ENCODE data around the gene CRABP2. TPM values are rescaled to one million over a fixed set of nuclear protein-coding genes. Genes with fewer than 3 reads are reported as not detected.

The CRABP2 gene
- total RNA-seq, 1 experiment from 2014 or later: 1.9 TPM

DNA sequence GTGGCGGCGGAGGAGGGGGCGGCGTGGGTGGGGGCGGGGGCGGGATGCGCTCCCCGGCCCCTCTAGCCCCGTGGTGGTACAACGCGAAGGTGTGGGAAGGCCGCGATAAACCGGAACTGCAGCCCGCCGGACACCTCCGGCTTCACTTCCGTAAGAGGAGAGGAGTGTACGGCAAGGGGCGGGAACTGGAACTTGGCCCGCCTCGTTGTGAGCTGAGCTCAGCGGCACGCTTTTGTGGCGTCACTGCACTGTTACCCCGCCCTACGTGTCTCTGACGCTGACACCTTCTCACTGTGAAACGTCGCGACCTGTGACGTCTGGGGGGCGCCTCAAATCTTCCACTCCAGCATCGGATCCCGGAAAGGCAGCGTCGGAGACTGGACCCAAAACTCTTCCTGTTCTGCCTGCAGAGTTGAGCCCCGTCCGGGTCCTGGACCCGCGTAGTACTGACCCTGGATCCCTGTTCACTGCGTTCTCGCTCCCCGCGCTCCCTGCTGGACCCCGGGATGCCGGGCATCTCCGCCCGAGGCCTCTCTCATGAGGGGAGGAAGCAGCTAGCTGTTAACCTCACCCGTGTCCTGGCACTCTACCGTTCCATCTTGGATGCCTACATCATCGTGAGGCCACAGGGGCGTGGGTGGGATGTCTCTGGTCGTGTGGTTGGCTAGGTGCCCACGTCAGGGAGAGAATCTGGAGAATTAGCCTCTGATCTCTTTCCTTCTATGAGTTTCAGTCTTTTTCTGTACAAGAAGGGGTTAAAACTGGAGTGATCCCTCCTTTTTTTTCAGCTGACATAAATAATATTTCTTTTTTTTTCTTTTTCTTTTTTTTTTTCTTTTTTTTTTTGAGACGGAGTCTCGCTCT is 23.4 kb upstream of the CRABP2 start, which contains the start of gene ISG20L2:
Gene ISG20L2, minus strand, starts transcription at position 168 of the 864 bp plus-strand sequence. CDS start 1,114 bp downstream, outside the sequence.
- intact Hi-C loops (cut with micrococcal nuclease): no loop called here
- H3K27me3 Mint-ChIP-seq (ENCODE audit: insufficient read depth, unreplicated experiment): no peaks in the 10 kb centered on the region
- DNase-seq (ENCODE audit: unreplicated experiment): peak; percentile 98
- TF ChIP-seq, protein P1, sequence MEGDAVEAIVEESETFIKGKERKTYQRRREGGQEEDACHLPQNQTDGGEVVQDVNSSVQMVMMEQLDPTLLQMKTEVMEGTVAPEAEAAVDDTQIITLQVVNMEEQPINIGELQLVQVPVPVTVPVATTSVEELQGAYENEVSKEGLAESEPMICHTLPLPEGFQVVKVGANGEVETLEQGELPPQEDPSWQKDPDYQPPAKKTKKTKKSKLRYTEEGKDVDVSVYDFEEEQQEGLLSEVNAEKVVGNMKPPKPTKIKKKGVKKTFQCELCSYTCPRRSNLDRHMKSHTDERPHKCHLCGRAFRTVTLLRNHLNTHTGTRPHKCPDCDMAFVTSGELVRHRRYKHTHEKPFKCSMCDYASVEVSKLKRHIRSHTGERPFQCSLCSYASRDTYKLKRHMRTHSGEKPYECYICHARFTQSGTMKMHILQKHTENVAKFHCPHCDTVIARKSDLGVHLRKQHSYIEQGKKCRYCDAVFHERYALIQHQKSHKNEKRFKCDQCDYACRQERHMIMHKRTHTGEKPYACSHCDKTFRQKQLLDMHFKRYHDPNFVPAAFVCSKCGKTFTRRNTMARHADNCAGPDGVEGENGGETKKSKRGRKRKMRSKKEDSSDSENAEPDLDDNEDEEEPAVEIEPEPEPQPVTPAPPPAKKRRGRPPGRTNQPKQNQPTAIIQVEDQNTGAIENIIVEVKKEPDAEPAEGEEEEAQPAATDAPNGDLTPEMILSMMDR (IDR thresholded peaks at IDR 0.05; ENCODE audit: unreplicated experiment): no peak
- ChIA-PET CTCF (interaction anchor here (0.6 to 39.7 kb wide), 11 partner anchors 15 to 199 kb away, joined by 3 to 2415 read pairs (median 44); partner anchors contain the start of genes CRABP2, HDGF, MRPL24 and NES), POLR2A (interaction anchor here (0.6 to 8.9 kb wide), 31 partner anchors 7 to 1833 kb away, joined by 3 to 231 read pairs (median 5); partner anchors contain the start of genes HDGF, MRPL24, NAXE and PRCC)
- H3K9me3 Mint-ChIP-seq (ENCODE audit: unreplicated experiment): no peaks in the 10 kb centered on the region
- peaks cover 27% of the 10 kb centered on the region for H3K4me1 Mint-ChIP-seq (ENCODE audit: insufficient read depth, unreplicated experiment)
- no peak within 1 kb of the TSS for H3K27ac Mint-ChIP-seq (ENCODE audit: low read depth, unreplicated experiment)
- TSS peak; percentile 59 for BruUV-seq (replicated peaks)
- no peak within 1 kb of the TSS for H3K4me3 Mint-ChIP-seq (ENCODE audit: unreplicated experiment)
- peaks cover 16% of the 10 kb centered on the region for H3K36me3 Mint-ChIP-seq (ENCODE audit: insufficient read depth, unreplicated experiment)

DNA sequence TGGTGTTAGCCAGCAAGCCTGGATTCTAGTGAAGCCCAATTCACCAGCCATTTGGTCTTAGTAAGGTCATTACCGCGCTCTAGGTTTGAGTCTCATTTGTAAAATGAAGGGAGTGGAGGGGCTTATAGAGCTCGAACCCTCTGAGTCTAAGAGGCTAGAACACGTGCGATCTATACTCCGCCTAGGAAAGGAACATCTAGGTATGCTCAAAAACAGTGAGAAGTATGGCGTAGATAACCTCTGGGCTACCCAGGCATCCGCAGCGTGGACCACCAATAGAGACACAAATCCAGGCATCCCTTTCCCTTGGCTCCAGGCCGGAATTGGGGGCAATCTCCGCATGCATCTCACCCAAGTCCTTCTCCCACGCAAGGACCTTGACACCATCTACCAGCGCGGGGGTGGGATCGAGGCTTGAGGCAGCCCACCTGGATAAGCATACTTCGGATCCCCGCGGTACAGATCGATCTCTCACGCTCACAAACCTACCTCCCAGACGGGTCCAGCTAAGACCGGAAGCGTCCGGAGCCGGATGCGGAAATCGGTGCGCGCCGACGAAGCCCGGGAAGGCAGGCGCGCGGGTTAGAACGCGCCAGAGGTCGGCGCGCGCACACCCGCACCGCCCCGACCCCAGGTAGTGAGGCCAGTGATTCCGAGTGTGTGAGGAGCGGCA is 22.7 kb upstream of the CRABP2 start, which contains the start of gene METTL25B:
Gene METTL25B, plus strand, starts transcription at position 544 of the 673 bp plus-strand sequence. CDS start 636 bp downstream, outside the sequence.
- intact Hi-C loops (cut with micrococcal nuclease): no loop called here
- ChIA-PET CTCF (interaction anchor here (0.6 to 39.7 kb wide), 18 partner anchors 15 to 199 kb away, joined by 4 to 2415 read pairs (median 24); partner anchors contain the start of genes CRABP2, HDGF, MRPL24 and NES), POLR2A (interaction anchor here (0.7 to 8.9 kb wide), 30 partner anchors 8 to 271 kb away, joined by 3 to 231 read pairs (median 5); partner anchors contain the start of genes HDGF, MRPL24, NAXE and PRCC)
- Mint-ChIP-seq H3K4me3 (ENCODE audit: unreplicated experiment) (no peak within 1 kb of the TSS), H3K4me1 (ENCODE audit: insufficient read depth, unreplicated experiment) (peaks cover 32% of the 10 kb centered on the region), H3K9me3 (ENCODE audit: unreplicated experiment) (no peaks in the 10 kb centered on the region), H3K27ac (ENCODE audit: low read depth, unreplicated experiment) (no peak within 1 kb of the TSS), H3K36me3 (ENCODE audit: insufficient read depth, unreplicated experiment) (peaks cover 13% of the 10 kb centered on the region), H3K27me3 (ENCODE audit: insufficient read depth, unreplicated experiment) (no peaks in the 10 kb centered on the region)
- TF ChIP-seq, protein P1 (IDR thresholded peaks at IDR 0.05; ENCODE audit: unreplicated experiment): no peak
- BruUV-seq (replicated peaks): no TSS peak
- DNase-seq (ENCODE audit: unreplicated experiment): peak; percentile 88

DNA sequence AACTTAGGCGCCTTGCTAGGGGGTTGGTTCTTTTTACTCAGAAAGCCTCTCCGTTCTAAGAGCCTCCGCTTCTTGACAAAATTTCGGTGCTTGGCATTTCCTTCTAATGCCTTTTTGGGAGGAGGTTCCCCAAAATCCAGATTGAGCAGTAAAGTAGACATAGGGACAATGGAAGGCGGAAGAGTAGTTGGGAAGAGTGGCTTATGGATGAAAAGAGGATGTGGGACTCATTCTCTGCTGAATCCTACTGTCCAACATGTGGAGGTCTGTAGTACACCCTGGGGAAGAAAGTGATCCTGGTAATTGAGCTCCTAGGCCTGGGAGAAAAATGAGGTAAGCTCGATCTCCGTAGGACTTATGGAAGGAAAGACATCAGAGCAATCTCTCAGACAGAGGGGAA is 22.1 kb upstream of the CRABP2 start:
- BruUV-seq (replicated peaks): TSS peak; percentile 51
- ChIA-PET CTCF (interaction anchor here (0.6 to 39.7 kb wide), 28 partner anchors 8 to 229 kb away, joined by 3 to 2415 read pairs (median 14); partner anchors contain the start of genes CRABP2, HDGF, INSRR and MRPL24), POLR2A (interaction anchor here (0.6 to 8.9 kb wide), 20 partner anchors 9 to 429 kb away, joined by 3 to 231 read pairs (median 8); partner anchors contain the start of genes HDGF, MRPL24, NAXE and PRCC)
- TF ChIP-seq, protein P1 (IDR thresholded peaks at IDR 0.05; ENCODE audit: unreplicated experiment): no peak
- H3K36me3 Mint-ChIP-seq (ENCODE audit: insufficient read depth, unreplicated experiment): peaks cover 13% of the 10 kb centered on the region
- H3K4me3 Mint-ChIP-seq (ENCODE audit: unreplicated experiment): no peak overlapping the region
- H3K27me3 Mint-ChIP-seq (ENCODE audit: insufficient read depth, unreplicated experiment): no peaks in the 10 kb centered on the region
- intact Hi-C loops (cut with micrococcal nuclease): no loop called here
- H3K27ac Mint-ChIP-seq (ENCODE audit: low read depth, unreplicated experiment): no peak overlapping the region
- H3K4me1 Mint-ChIP-seq (ENCODE audit: insufficient read depth, unreplicated experiment): peaks cover 32% of the 10 kb centered on the region
- no peak for DNase-seq (ENCODE audit: unreplicated experiment)
- H3K9me3 Mint-ChIP-seq (ENCODE audit: unreplicated experiment): no peaks in the 10 kb centered on the region
